GM21529 (cell line): ENCODE results near the gene ROGDI.

Source experiments
- ATAC-seq: cut with Tn5 transposase; IDR thresholded peaks from one replicate; pipeline ENCODE4 v1.9.1; 2021; ENCODE audit not compliant: unreplicated experiment

The ROGDI gene

GRCh38 chr16:4768549-4769305, 33.7 kb downstream of the ROGDI start:
- peak; percentile 67 for ATAC-seq

DNA sequence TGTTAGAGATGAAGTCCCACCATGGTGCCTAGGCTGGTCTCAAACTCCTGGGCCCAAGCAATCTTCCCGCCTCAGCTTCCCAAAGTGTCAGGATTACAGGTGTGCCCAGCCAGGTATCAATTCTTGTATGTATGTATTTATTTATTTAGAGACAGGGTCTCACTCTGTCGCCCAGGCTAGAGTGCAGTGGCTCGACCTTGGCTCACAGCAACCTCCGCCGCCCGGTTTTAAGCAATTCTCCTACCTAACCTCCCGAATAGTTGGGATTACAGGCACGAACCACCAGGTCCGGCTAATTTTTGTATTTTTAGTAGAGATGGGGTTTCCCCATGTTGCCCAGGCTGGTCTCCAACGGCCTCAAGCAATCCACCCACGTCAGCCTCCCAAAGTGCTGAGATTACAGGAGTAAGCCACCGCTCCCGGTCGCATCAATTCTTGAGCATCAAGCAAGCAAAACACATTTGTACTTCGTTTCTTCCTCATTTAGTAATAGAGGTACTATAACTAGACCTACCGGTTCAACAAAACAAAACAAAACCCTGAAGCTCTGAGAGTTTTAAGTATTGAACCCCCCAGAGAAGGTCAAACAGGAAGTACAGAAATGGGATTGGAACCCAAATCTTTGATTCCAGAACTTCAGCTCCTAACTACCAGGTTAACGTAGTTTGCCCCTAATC, 34.4 kb downstream of the ROGDI start:
- no peak for ATAC-seq

- peak; percentile 83 for ATAC-seq
These were observed 35.4 kb downstream of the ROGDI start, which contains the start of gene ZNF500 for GRCh38 chr16:4766875-4767628. TSS of gene ZNF500 (minus strand) at chr16:4767162. CDS start at chr16:4765978, 1,184 bp downstream.

- ATAC-seq: no peak
These were observed 36.6 kb downstream of the ROGDI start for GRCh38 chr16:4765511-4766474.

GRCh38 chr16:4763791-4764190, 38.6 kb downstream of the ROGDI start:
- no peak for ATAC-seq

- no peak for ATAC-seq
These were observed 40.2 kb downstream of the ROGDI start for GRCh38 chr16:4762205-4762604.

- ATAC-seq: no peak
These were observed 42.1 kb downstream of the ROGDI start for GRCh38 chr16:4760221-4760910.

DNA sequence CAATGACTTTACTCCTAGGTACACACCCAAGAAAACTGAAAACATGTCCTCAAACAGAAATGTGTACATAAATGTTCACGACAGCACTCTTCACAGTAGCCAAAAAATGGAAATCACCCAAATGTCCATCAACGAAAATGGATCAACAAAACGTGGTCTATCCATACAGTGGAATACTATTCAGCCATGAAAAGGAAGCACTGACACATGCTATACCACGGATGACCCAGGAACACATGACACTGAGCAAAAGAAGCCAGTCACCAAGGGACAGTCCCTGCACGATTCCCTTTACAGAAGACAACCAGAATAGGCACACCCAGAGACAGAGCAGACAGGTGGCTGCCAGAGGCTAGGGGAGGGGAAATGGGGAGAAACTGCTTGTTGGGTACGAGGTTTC, 46.7 kb downstream of the ROGDI start:
- ATAC-seq: no peak

- no peak for ATAC-seq
These were observed 47.6 kb downstream of the ROGDI start for GRCh38 chr16:4754865-4755264.

GRCh38 chr16:4753227-4753626, 49.2 kb downstream of the ROGDI start:
- ATAC-seq: no peak

- ATAC-seq: no peak
These were observed 49.9 kb downstream of the ROGDI start for GRCh38 chr16:4752351-4753100.

- ATAC-seq: no peak
These were observed 51.5 kb downstream of the ROGDI start for GRCh38 chr16:4750896-4751295.

GRCh38 chr16:4749700-4750257, 52.7 kb downstream of the ROGDI start:
- ATAC-seq: no peak

- ATAC-seq: no peak
These were observed 53.6 kb downstream of the ROGDI start for GRCh38 chr16:4748682-4749411.

- no peak for ATAC-seq
These were observed 54.3 kb downstream of the ROGDI start for GRCh38 chr16:4747906-4748681.

DNA sequence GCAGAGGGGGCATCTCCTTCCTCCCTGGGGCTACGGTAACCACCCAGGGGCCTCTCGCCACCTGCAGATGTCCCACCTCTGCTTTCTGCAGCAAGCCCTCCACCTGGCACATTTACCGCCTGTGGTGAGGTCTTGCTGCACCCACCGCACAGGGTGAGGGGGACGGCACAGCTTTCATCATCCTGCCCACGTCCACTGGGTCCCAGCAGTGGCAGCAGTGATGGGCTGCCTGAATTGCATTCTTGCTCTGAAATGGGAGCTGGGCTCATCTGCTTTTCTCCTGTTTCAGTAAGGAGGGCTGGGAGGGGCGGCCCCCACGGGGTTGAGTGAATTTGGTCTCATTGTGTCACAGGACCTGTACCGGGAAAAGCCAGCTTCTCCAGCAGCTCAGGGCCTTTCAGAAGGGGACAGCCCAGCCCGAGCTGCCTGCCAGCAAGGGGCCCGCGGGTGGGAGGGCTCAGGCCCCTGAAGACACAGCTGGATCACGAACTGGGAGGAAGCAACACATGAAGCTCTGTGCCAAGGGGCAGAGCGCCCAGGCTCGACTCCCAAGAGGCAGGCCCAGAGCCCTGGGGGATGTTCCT, 55.4 kb downstream of the ROGDI start:
- no peak for ATAC-seq
